ENCODE data around the gene OR1J1. TPM values are rescaled to one million over a fixed set of nuclear protein-coding genes. Genes with fewer than 3 reads are reported as not detected.

Gene OR1J1
- total RNA-seq, 1 experiment from 2014 or later, result not detected

DNA sequence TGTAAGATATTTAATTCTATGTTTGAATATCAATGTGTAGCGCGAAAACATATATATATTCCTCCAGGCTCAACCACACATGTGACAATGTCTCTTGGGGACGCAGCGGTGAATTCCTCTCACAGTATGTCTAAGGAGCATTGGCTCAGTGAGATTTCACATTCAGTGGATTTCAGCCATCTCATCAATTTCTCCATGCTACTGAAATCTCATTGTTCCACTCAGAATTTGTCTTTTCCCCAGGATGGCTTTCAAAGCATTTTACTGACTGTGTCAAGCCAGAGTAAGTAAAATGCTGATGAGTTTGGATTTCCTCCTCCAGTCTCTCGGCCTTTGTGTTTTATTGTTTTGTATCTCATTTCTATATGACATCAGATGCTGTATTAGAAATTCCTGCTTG is 1.3 kb upstream of the OR1J1 start:
- no peak overlapping the region for H3K27ac ChIP-seq (ENCODE audit: low read depth, low read length, poor library complexity, severe bottlenecking)
- DNase-seq (ENCODE audit: low spot score), result no peak
- BruUV-seq (replicated peaks), result no TSS peak
- no peak overlapping the region for H3K4me3 ChIP-seq (ENCODE audit: low read depth, low read length, poor library complexity, severe bottlenecking)
- TF ChIP-seq, protein P1, sequence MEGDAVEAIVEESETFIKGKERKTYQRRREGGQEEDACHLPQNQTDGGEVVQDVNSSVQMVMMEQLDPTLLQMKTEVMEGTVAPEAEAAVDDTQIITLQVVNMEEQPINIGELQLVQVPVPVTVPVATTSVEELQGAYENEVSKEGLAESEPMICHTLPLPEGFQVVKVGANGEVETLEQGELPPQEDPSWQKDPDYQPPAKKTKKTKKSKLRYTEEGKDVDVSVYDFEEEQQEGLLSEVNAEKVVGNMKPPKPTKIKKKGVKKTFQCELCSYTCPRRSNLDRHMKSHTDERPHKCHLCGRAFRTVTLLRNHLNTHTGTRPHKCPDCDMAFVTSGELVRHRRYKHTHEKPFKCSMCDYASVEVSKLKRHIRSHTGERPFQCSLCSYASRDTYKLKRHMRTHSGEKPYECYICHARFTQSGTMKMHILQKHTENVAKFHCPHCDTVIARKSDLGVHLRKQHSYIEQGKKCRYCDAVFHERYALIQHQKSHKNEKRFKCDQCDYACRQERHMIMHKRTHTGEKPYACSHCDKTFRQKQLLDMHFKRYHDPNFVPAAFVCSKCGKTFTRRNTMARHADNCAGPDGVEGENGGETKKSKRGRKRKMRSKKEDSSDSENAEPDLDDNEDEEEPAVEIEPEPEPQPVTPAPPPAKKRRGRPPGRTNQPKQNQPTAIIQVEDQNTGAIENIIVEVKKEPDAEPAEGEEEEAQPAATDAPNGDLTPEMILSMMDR (conservative IDR thresholded peaks at IDR 0.05; ENCODE audit: low read depth, low read length), result no peak
- TF ChIP-seq EZH2 (IDR thresholded peaks at IDR 0.05; ENCODE audit: borderline replicate concordance, low read depth, low read length, poor library complexity, severe bottlenecking), result no peak
- H3K27me3 ChIP-seq (replicated peaks; ENCODE audit: insufficient read depth, low read depth, low read length, poor library complexity), result peaks cover 44% of the 10 kb centered on the region
- intact Hi-C loops (cut with micrococcal nuclease; ENCODE audit: unreplicated experiment), result no loop called here
- CTCF ChIA-PET, result no interaction called here
- H3K4me1 ChIP-seq (ENCODE audit: insufficient read depth, low read length, poor library complexity, severe bottlenecking), result no peaks in the 10 kb centered on the region
- no peaks in the 10 kb centered on the region for H3K9me3 ChIP-seq (ENCODE audit: low read depth, low read length, poor library complexity, severe bottlenecking)
- POLR2A ChIA-PET (ENCODE audit: low non-redundant PET), result no interaction called here
- H3K36me3 ChIP-seq (ENCODE audit: insufficient read depth, low read length, poor library complexity, severe bottlenecking), result no peaks in the 10 kb centered on the region

DNA sequence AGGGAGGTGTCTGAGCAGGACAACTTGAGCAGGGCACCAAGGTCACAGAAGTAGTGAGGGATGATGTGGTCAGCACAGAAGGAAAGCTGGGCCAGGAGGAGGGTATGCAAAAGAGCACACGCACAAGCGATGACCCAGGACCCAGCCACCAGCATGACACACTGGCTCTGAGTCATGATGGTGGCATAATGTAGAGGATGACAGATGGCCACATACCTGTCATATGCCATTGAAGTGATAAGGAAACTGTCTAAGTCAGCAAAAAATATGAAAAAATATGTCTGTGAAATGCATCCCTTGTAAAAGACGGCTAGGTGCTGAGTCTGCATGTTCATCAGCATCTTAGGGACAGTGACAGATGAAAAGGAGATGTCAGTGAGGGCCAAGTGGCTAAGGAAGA is 380 bp downstream of the OR1J1 start:
- intact Hi-C loops (cut with micrococcal nuclease; ENCODE audit: unreplicated experiment), result no loop called here
- no peak for TF ChIP-seq EZH2 (IDR thresholded peaks at IDR 0.05; ENCODE audit: borderline replicate concordance, low read depth, low read length, poor library complexity, severe bottlenecking)
- TF ChIP-seq, protein P1 (conservative IDR thresholded peaks at IDR 0.05; ENCODE audit: low read depth, low read length), result no peak
- no TSS peak for BruUV-seq (replicated peaks)
- Histone ChIP-seq H3K36me3 (ENCODE audit: insufficient read depth, low read length, poor library complexity, severe bottlenecking) (no peaks in the 10 kb centered on the region), H3K4me1 (ENCODE audit: insufficient read depth, low read length, poor library complexity, severe bottlenecking) (no peaks in the 10 kb centered on the region), H3K9me3 (ENCODE audit: low read depth, low read length, poor library complexity, severe bottlenecking) (no peaks in the 10 kb centered on the region), H3K27me3 (replicated peaks; ENCODE audit: insufficient read depth, low read depth, low read length, poor library complexity) (peaks cover 40% of the 10 kb centered on the region), H3K27ac (ENCODE audit: low read depth, low read length, poor library complexity, severe bottlenecking) (no peak overlapping the region), H3K4me3 (ENCODE audit: low read depth, low read length, poor library complexity, severe bottlenecking) (no peak overlapping the region)
- POLR2A ChIA-PET (ENCODE audit: low non-redundant PET), result no interaction called here
- DNase-seq (ENCODE audit: low spot score), result no peak
- CTCF ChIA-PET, result no interaction called here

DNA sequence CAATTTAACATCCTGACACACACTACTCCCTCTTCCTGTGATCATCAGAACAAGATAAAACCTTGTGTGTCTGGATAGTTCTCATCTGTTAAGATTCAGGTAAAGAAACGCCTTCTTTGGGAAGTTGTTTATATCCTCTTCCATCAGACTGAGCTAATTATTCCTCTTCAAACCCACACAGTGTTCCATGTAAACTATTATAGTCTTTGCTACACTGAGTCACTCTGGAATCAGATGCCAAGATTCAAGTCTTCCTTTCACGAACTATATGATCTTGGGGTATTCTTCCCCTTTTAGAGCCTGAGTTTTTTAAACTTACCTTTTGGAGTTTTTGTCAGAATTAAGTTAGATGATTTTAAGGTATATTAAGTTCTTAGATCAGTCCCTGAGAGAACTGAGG is 2.0 kb downstream of the OR1J1 start:
- intact Hi-C loops (cut with micrococcal nuclease; ENCODE audit: unreplicated experiment), result no loop called here
- Histone ChIP-seq H3K27me3 (replicated peaks; ENCODE audit: insufficient read depth, low read depth, low read length, poor library complexity) (peaks cover 31% of the 10 kb centered on the region), H3K27ac (ENCODE audit: low read depth, low read length, poor library complexity, severe bottlenecking) (no peak overlapping the region), H3K4me1 (ENCODE audit: insufficient read depth, low read length, poor library complexity, severe bottlenecking) (no peaks in the 10 kb centered on the region), H3K9me3 (ENCODE audit: low read depth, low read length, poor library complexity, severe bottlenecking) (no peaks in the 10 kb centered on the region), H3K4me3 (ENCODE audit: low read depth, low read length, poor library complexity, severe bottlenecking) (no peak overlapping the region), H3K36me3 (ENCODE audit: insufficient read depth, low read length, poor library complexity, severe bottlenecking) (no peaks in the 10 kb centered on the region)
- ChIA-PET POLR2A (ENCODE audit: low non-redundant PET) (interaction anchor here (0.6 kb wide), 1 partner anchor 750 kb away, joined by 3 read pairs; no protein-coding TSS in a partner anchor), CTCF (no interaction called here)
- no TSS peak for BruUV-seq (replicated peaks)
- no peak for TF ChIP-seq EZH2 (IDR thresholded peaks at IDR 0.05; ENCODE audit: borderline replicate concordance, low read depth, low read length, poor library complexity, severe bottlenecking)
- TF ChIP-seq, protein P1 (conservative IDR thresholded peaks at IDR 0.05; ENCODE audit: low read depth, low read length), result no peak
- no peak for DNase-seq (ENCODE audit: low spot score)

Data from A673 (cell line).